K562 (cell line): Measurements from ENCODE around the gene TSG101. TPM values are rescaled to one million over a fixed set of nuclear protein-coding genes. Genes with fewer than 3 reads are reported as not detected.
A peak's percentile ranks its signal among the peaks of the same experiment; 100 is the strongest.

Experiments used
- BRD4 ChIP-seq: fragments of 200-600 bp; sonication (generic); IDR thresholded peaks from 2 replicates; pipeline ENCODE4 v1.6.1; 2017; ENCODE audit warnings: inconsistent platforms
- HSF4 ChIP-seq: fragments of 250-450 bp; sonication (Bioruptor Pico); IDR thresholded peaks from 2 replicates; pipeline ENCODE4 v2.1.2; 2022; ENCODE audit warnings: mild to moderate bottlenecking, moderate library complexity, borderline replicate concordance
- NFIC ChIP-seq: fragments of 450-650 bp; IDR thresholded peaks from 2 replicates; pipeline ENCODE4 v1.6.1; 2017; ENCODE audit warnings: mild to moderate bottlenecking, inconsistent platforms
- NR2F6 ChIP-seq: fragments of 450-650 bp; formaldehyde crosslinking; IDR thresholded peaks from 2 replicates; pipeline ENCODE4 v1.4.0; 2020; ENCODE audit warnings: mild to moderate bottlenecking
- POLR3A ChIP-seq: IDR thresholded peaks from 2 replicates; pipeline ENCODE4 v1.6.1; 2011; ENCODE audit warnings: borderline replicate concordance, mild to moderate bottlenecking, moderate library complexity; ENCODE audit not compliant: insufficient read length, insufficient read depth; ENCODE audit errors: extremely low read depth
- RBM14 ChIP-seq: fragments of 200-400 bp; formaldehyde crosslinking; IDR thresholded peaks from 2 replicates; pipeline ENCODE4 v1.6.1; 2018; ENCODE audit warnings: low read depth, mild to moderate bottlenecking, low read length, moderate library complexity, borderline replicate concordance; ENCODE audit not compliant: insufficient read depth
- RHOXF2B ChIP-seq: fragments of 250-450 bp; sonication (Bioruptor Pico); conservative IDR thresholded peaks from 2 replicates; pipeline ENCODE4 v1.5.1; 2021
- SAFB ChIP-seq: fragments of 200-400 bp; formaldehyde crosslinking; IDR thresholded peaks from 2 replicates; pipeline ENCODE4 v1.6.1; 2017; ENCODE audit warnings: low read depth, low read length, borderline replicate concordance
- SAFB2 ChIP-seq: fragments of 200-400 bp; formaldehyde crosslinking; IDR thresholded peaks from 2 replicates; pipeline ENCODE4 v1.6.1; 2018; ENCODE audit warnings: borderline replicate concordance, low read length, low read depth, moderate library complexity; ENCODE audit not compliant: severe bottlenecking
- TOE1 ChIP-seq, 2 experiments: fragments of 450-650 bp in 1 of 2; sonication (generic) in 1 of 2; formaldehyde crosslinking in 1 of 2; IDR thresholded peaks; 2 replicates each; pipeline versions ENCODE4 v1.7.1 to v1.8.0; 2016 to 2022; ENCODE audit warnings: borderline replicate concordance in 2 of 2, mild to moderate bottlenecking in 2 of 2, antibody characterized with exemption in 1 of 2, inconsistent platforms in 1 of 2, low read depth in 1 of 2, missing genetic modification reagents in 1 of 2, moderate library complexity in 1 of 2
- TSC22D4 ChIP-seq: fragments of 450-650 bp; IDR thresholded peaks from 2 replicates; pipeline ENCODE4 v1.6.1; 2016; ENCODE audit warnings: missing genetic modification characterization, missing biosample characterization, control low read depth
- ZNF143 ChIP-seq: sonication (generic); formaldehyde crosslinking; IDR thresholded peaks from 2 replicates; pipeline ENCODE4 v1.9.0; 2022; ENCODE audit warnings: mild to moderate bottlenecking, missing genetic modification reagents
- ZNF354B ChIP-seq: fragments of 250-450 bp; sonication (Bioruptor Pico); IDR thresholded peaks from 2 replicates; pipeline ENCODE4 v1.4.0; 2020
- ZNF586 ChIP-seq: fragments of 450-650 bp; formaldehyde crosslinking; conservative IDR thresholded peaks from 2 replicates; pipeline ENCODE4 v1.4.0; 2020; ENCODE audit warnings: mild to moderate bottlenecking, moderate library complexity
- polyA plus RNA-seq, 8 experiments: library from polyadenylated mRNA; depleted of rRNA in 4 of 8; stranded (reverse) in 5 of 8; unstranded in 3 of 8; fragments of >200 nt; fragmentation: Nextera tagmentation in 2 of 8; fragmentation: Illumina TruSeq in 1 of 8; extraction: Ambion mirVana in 2 of 8; extraction: Trizol in 1 of 8; gene quantifications; 2 replicates each; pipeline versions ENCODE4 v1.2.1 to v1.2.3, GENCODE V29; 2011 to 2014; ENCODE audit warnings: inconsistent platforms in 1 of 8, missing spikeins in 1 of 8
- total RNA-seq, 7 experiments: library from RNA; depleted of rRNA in 6 of 7; stranded (reverse); fragments of >200 nt in 6 of 7; fragmentation: Illumina TruSeq in 2 of 7; extraction: Trizol in 2 of 7; gene quantifications; 2 replicates each; pipeline versions ENCODE4 v1.2.1 to v1.2.3, GENCODE V29; 2011 to 2021; ENCODE audit warnings: low replicate concordance in 1 of 7
- TF ChIP-seq, protein P1 (sequence below): fragments of 450-650 bp; IDR thresholded peaks from 2 replicates; pipeline ENCODE4 v1.6.1; 2017; ENCODE audit warnings: mild to moderate bottlenecking, moderate library complexity
- TF ChIP-seq, protein P2 (sequence below), 2 experiments: fragments of 200-800 bp in 1 of 2; sonication (Bioruptor generic) in 1 of 2; sonication (generic) in 1 of 2; formaldehyde crosslinking in 1 of 2; IDR thresholded peaks in 1 of 2; conservative IDR thresholded peaks in 1 of 2; 2 replicates each; pipeline versions ENCODE4 v1.5.0 to v1.6.1; 2016 to 2020; ENCODE audit warnings: missing compliant biosample characterization in 1 of 2, missing genetic modification characterization in 1 of 2, missing genetic modification reagents in 1 of 2
- TF ChIP-seq, protein P3 (sequence below): IDR thresholded peaks from 2 replicates; pipeline ENCODE4 v1.6.1; 2011; ENCODE audit not compliant: insufficient read length; ENCODE audit errors: extremely low read depth
- TF ChIP-seq, protein P4 (sequence below), 3 experiments: fragments of 200-800 bp in 1 of 3; fragments of 250-450 bp in 1 of 3; fragments of 450-650 bp in 1 of 3; sonication (Bioruptor Pico) in 1 of 3; sonication (Bioruptor generic) in 1 of 3; formaldehyde crosslinking in 1 of 3; IDR thresholded peaks; 2 replicates each; pipeline versions ENCODE4 v1.6.1 to v1.8.0; 2016 to 2022; ENCODE audit warnings: mild to moderate bottlenecking in 2 of 3, missing genetic modification characterization in 2 of 3, missing compliant biosample characterization in 1 of 3, moderate library complexity in 1 of 3

The TSG101 gene
- total and polyA plus RNA-seq, 9 of the 15 experiments (the other 6 are each of a cell fraction or from before 2014, with no cell fraction given), result 24.6 to 141 (median 60.0) TPM

DNA sequence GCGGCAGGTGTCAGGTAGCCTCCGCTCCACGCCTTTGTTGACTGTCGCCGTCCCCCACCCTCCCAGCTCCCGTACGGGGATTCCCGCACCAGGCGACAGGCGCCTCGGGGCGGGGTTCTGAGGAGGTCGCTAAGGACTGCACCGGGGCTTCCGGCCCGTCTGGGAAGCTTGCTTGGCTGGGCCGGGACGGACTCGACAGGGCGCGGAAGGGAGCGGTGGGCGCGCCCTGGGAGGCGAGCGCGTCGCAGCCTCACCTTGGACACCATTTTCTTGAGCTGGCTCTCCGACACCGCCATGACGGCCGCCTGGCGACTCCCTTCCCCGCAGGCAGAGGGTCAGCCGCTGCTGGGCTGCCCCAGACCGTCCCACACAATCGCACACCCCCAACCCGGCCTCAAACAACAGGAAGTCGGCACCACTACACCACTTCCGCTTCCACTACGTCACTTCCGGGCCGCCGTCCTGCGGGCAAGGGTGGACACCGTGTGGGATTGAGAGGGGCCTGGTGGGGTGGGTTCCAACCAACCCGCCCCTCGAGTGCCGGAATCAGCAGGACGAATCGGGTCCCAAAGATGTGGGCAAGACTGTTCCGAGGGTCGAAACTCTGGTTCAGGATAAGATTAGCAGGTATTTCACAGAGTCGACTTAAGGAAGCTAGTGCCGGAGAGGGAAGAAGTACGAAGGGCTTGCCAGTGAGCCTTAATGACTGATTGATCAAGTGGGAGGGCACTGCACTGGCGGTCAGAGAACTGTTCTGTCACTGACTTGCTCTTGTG lies at the start of gene TSG101 (continued):
- no peak for TF ChIP-seq SAFB
- no peak for TF ChIP-seq RBM14
- no peak for TF ChIP-seq HSF4 (CRISPR knock-in tag)
- no peak for TF ChIP-seq POLR3A
- no peak for TF ChIP-seq NR2F6
- no peak for TF ChIP-seq TSC22D4 (tag)
- TF ChIP-seq, protein P1, sequence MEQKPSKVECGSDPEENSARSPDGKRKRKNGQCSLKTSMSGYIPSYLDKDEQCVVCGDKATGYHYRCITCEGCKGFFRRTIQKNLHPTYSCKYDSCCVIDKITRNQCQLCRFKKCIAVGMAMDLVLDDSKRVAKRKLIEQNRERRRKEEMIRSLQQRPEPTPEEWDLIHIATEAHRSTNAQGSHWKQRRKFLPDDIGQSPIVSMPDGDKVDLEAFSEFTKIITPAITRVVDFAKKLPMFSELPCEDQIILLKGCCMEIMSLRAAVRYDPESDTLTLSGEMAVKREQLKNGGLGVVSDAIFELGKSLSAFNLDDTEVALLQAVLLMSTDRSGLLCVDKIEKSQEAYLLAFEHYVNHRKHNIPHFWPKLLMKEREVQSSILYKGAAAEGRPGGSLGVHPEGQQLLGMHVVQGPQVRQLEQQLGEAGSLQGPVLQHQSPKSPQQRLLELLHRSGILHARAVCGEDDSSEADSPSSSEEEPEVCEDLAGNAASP, result no peak
- no peak for TF ChIP-seq ZNF354B (CRISPR knock-in tag)
- TF ChIP-seq, protein P2, sequence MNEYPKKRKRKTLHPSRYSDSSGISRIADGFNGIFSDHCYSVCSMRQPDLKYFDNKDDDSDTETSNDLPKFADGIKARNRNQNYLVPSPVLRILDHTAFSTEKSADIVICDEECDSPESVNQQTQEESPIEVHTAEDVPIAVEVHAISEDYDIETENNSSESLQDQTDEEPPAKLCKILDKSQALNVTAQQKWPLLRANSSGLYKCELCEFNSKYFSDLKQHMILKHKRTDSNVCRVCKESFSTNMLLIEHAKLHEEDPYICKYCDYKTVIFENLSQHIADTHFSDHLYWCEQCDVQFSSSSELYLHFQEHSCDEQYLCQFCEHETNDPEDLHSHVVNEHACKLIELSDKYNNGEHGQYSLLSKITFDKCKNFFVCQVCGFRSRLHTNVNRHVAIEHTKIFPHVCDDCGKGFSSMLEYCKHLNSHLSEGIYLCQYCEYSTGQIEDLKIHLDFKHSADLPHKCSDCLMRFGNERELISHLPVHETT (CRISPR knock-in tag; conservative IDR thresholded peaks at IDR 0.05 in 1 of 2, IDR thresholded peaks at IDR 0.05 in 1 of 2), result peak in 1 of 2 experiments; percentile 59; a peak in 2 of 4 replicates
- peak; percentile 66 for TF ChIP-seq TOE1 (IDR thresholded peaks at IDR 0.05; ENCODE audit: borderline replicate concordance)
- no peak for TF ChIP-seq TOE1 (CRISPR knock-in tag; IDR thresholded peaks at IDR 0.05; ENCODE audit: borderline replicate concordance, low read depth)
- TF ChIP-seq, protein P3, sequence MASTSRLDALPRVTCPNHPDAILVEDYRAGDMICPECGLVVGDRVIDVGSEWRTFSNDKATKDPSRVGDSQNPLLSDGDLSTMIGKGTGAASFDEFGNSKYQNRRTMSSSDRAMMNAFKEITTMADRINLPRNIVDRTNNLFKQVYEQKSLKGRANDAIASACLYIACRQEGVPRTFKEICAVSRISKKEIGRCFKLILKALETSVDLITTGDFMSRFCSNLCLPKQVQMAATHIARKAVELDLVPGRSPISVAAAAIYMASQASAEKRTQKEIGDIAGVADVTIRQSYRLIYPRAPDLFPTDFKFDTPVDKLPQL, result no peak
- no peak for TF ChIP-seq ZNF143 (CRISPR knock-in tag)
- TF ChIP-seq RHOXF2B (CRISPR knock-in tag), result no peak
- TF ChIP-seq, protein P4, sequence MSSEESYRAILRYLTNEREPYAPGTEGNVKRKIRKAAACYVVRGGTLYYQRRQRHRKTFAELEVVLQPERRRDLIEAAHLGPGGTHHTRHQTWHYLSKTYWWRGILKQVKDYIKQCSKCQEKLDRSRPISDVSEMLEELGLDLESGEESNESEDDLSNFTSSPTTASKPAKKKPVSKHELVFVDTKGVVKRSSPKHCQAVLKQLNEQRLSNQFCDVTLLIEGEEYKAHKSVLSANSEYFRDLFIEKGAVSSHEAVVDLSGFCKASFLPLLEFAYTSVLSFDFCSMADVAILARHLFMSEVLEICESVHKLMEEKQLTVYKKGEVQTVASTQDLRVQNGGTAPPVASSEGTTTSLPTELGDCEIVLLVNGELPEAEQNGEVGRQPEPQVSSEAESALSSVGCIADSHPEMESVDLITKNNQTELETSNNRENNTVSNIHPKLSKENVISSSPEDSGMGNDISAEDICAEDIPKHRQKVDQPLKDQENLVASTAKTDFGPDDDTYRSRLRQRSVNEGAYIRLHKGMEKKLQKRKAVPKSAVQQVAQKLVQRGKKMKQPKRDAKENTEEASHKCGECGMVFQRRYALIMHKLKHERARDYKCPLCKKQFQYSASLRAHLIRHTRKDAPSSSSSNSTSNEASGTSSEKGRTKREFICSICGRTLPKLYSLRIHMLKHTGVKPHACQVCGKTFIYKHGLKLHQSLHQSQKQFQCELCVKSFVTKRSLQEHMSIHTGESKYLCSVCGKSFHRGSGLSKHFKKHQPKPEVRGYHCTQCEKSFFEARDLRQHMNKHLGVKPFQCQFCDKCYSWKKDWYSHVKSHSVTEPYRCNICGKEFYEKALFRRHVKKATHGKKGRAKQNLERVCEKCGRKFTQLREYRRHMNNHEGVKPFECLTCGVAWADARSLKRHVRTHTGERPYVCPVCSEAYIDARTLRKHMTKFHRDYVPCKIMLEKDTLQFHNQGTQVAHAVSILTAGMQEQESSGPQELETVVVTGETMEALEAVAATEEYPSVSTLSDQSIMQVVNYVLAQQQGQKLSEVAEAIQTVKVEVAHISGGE (CRISPR knock-in tag; IDR thresholded peaks at IDR 0.05), result peak; percentile 42 to 94 (median 82); a peak in 5 of 6 replicates
- peak; percentile 65; the same call in 1 of the 2 replicates for TF ChIP-seq BRD4
- peak; percentile 72 for TF ChIP-seq NFIC
- no peak for TF ChIP-seq SAFB2
- TF ChIP-seq ZNF586 (CRISPR knock-in tag), result no peak
